D721Med (cell line): Measurements from ENCODE around the gene NCK2.

Experiments used
- DNase-seq: peaks from one replicate; pipeline ENCODE4 v3.0.0; 2011; ENCODE audit warnings: low spot score; ENCODE audit not compliant: insufficient read length
- FAIRE-seq: peaks from 2 replicates; lab custom pipeline; 2011; peaks lifted over from hg19 to GRCh38; lab: Jason Lieb, UNC
- CTCF ChIP-seq: IDR thresholded peaks from 2 replicates; pipeline ENCODE4 v1.5.1; 2012; ENCODE audit warnings: mild to moderate bottlenecking, control low read depth; ENCODE audit not compliant: insufficient read depth; ENCODE audit errors: missing control alignments

The NCK2 gene

GRCh38 chr2:105786231-105787230 is 41.8 kb downstream of the NCK2 start:
- no peak for DNase-seq
- no peak for TF ChIP-seq CTCF

GRCh38 chr2:105787376-105788318 is 42.9 kb downstream of the NCK2 start:
- no peak for DNase-seq
- TF ChIP-seq CTCF, result no peak
- no peak for FAIRE-seq

More at GRCh38 chr2:105786231-105787230, 41.8 kb downstream of the NCK2 start:
- FAIRE-seq, result no peak

- TF ChIP-seq CTCF, result no peak
- DNase-seq (no peak), FAIRE-seq (no peak)
These were observed 44.1 kb downstream of the NCK2 start for GRCh38 chr2:105788670-105789290.

GRCh38 chr2:105789745-105790460 is 45.2 kb downstream of the NCK2 start:
- DNase-seq, result no peak

GRCh38 chr2:105790461-105791149 is 45.9 kb downstream of the NCK2 start:
- DNase-seq (no peak), FAIRE-seq (no peak)
- no peak for TF ChIP-seq CTCF

More at GRCh38 chr2:105789745-105790460, 45.2 kb downstream of the NCK2 start:
- FAIRE-seq, result no peak
- TF ChIP-seq CTCF, result no peak

- FAIRE-seq (no peak), DNase-seq (no peak)
- TF ChIP-seq CTCF, result no peak
These were observed 46.5 kb downstream of the NCK2 start for GRCh38 chr2:105791229-105791628.
